ENCODE data around the gene MED1.
"Not testable (repeated sequence)": the region's sequence is repeated elsewhere in the genome, so short reads cannot be mapped to it uniquely, and the experiment has no call there.

The MED1 gene

DNA sequence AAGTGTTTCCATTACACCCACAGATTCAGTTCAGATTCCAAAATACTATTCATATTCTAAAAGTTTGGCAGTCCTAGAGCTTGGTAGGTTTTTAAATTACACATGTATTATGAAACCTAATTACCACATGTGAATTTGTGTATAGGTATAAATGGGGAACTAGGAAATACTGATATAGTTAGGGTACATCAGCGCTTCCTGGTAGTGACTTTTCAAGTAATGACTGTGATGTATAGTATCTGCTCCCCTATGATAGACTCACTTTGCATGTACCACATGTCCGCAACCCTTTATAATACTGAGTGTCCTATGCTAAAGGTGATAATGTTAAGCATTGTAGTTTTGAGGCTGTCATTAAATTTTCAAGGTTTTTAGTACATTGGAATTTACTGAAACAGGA, 33.1 kb upstream of the MED1 start:
- peaks cover 65% of the 10 kb centered on the region for H3K36me3 ChIP-seq
- DNase-seq, result no peak
- no peaks in the 10 kb centered on the region for H3K27me3 ChIP-seq (ENCODE audit: insufficient read depth, low read depth, severe bottlenecking)
- no peaks in the 10 kb centered on the region for H3K9me3 ChIP-seq (ENCODE audit: severe bottlenecking)
- TF ChIP-seq, protein P1, sequence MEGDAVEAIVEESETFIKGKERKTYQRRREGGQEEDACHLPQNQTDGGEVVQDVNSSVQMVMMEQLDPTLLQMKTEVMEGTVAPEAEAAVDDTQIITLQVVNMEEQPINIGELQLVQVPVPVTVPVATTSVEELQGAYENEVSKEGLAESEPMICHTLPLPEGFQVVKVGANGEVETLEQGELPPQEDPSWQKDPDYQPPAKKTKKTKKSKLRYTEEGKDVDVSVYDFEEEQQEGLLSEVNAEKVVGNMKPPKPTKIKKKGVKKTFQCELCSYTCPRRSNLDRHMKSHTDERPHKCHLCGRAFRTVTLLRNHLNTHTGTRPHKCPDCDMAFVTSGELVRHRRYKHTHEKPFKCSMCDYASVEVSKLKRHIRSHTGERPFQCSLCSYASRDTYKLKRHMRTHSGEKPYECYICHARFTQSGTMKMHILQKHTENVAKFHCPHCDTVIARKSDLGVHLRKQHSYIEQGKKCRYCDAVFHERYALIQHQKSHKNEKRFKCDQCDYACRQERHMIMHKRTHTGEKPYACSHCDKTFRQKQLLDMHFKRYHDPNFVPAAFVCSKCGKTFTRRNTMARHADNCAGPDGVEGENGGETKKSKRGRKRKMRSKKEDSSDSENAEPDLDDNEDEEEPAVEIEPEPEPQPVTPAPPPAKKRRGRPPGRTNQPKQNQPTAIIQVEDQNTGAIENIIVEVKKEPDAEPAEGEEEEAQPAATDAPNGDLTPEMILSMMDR (IDR thresholded peaks at IDR 0.05; ENCODE audit: low read depth, low read length), result no peak
- H3K27ac ChIP-seq, result no peak overlapping the region
- H3K4me3 ChIP-seq (ENCODE audit: low read depth, low read length), result no peak overlapping the region

DNA sequence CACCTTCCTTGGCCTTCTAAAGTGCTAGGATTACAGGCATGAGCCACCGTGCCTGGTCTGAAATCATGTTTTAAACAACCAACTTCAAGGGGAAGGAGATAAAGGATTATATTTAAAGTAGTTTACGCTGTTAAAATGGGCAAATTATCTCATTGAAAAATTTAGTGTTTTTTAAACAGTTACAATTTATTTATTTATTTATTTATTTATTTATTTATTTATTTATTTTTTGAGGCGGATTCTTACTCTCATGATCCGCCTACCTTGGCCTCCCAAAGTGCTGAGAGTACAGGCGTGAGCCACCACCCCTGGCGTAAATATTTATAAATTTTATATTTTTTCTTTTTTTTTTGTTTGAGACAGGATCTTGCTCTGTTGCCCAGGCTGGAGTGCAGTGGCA, 32.4 kb upstream of the MED1 start:
- DNase-seq, result no peak
- Histone ChIP-seq H3K27me3 (ENCODE audit: insufficient read depth, low read depth, severe bottlenecking) (no peaks in the 10 kb centered on the region), H3K27ac (no peak overlapping the region), H3K4me3 (ENCODE audit: low read depth, low read length) (no peak overlapping the region), H3K9me3 (ENCODE audit: severe bottlenecking) (no peaks in the 10 kb centered on the region), H3K36me3 (peaks cover 66% of the 10 kb centered on the region)
- TF ChIP-seq, protein P1 (IDR thresholded peaks at IDR 0.05; ENCODE audit: low read depth, low read length), result no peak

DNA sequence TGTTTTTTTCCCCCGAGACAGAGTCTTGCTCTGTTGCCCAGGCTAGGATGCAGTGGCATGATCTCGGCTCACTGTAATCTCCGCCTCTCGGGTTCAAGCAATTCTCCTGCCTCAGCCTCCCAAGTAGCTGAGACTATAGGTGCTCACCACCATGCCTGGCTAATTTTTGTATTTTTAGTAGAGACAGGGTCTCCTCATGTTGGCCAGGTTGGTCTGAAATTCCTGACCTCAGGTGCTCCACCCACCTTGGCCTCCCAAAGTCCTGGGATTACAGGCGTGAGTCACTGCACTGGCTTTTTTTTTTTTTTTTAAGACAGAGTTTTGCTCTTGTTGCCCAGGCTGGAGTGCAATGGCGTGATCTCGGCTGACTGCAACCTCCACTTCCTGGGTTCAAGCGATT, 28.6 kb upstream of the MED1 start:
- H3K36me3 ChIP-seq, result peaks cover 79% of the 10 kb centered on the region
- H3K9me3 ChIP-seq (ENCODE audit: severe bottlenecking); DNase-seq; H3K27ac ChIP-seq; H3K4me3 ChIP-seq (ENCODE audit: low read depth, low read length); H3K27me3 ChIP-seq (ENCODE audit: insufficient read depth, low read depth, severe bottlenecking): not testable (repeated sequence)

DNA sequence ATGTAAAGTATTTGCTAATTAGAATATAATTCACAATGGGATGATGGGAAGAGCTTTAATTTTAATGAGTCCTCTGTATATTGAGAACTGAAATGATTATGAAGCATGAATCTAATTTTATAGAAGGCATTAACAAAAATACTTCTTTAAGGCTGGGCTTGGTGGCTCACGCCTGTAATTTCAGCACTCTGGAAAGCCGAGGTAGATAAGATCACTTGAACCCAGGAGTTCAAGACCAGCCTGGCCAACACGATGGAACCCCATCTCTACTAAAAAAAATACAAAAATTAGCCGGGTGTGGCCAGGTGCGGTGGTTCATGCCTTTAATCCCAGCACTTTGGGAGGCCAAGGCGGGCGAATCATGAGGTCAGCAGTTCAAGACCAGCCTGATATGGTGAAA, 22.2 kb upstream of the MED1 start:
- DNase-seq, result no peak
- Histone ChIP-seq H3K27me3 (ENCODE audit: insufficient read depth, low read depth, severe bottlenecking) (no peaks in the 10 kb centered on the region), H3K4me3 (ENCODE audit: low read depth, low read length) (no peak overlapping the region), H3K9me3 (ENCODE audit: severe bottlenecking) (no peaks in the 10 kb centered on the region), H3K27ac (no peak overlapping the region), H3K36me3 (peaks cover 91% of the 10 kb centered on the region)
- TF ChIP-seq, protein P1 (IDR thresholded peaks at IDR 0.05; ENCODE audit: low read depth, low read length), result no peak

DNA sequence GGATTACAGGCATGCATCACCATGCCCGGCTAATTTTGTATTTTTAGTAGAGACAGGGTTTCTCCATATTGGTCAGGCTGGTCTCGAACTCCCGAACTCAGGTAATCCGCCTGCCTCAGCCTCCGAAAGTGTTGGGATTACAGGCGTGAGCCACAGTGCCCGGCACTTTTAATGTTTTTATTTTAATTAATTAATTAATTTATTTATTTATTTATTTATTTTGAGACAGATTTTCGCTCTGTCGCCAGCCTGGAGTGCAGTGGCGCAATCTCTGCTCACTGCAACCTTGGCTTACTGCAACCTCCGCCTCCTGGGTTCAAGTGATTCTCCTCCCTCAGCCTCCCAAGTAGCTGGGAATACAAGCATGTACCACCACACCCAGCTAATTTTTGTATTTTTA, 17.5 kb upstream of the MED1 start:
- not testable (repeated sequence) for H3K27me3 ChIP-seq (ENCODE audit: insufficient read depth, low read depth, severe bottlenecking); H3K4me3 ChIP-seq (ENCODE audit: low read depth, low read length); DNase-seq; H3K27ac ChIP-seq; H3K9me3 ChIP-seq (ENCODE audit: severe bottlenecking)
- H3K36me3 ChIP-seq, result peaks cover 87% of the 10 kb centered on the region

DNA sequence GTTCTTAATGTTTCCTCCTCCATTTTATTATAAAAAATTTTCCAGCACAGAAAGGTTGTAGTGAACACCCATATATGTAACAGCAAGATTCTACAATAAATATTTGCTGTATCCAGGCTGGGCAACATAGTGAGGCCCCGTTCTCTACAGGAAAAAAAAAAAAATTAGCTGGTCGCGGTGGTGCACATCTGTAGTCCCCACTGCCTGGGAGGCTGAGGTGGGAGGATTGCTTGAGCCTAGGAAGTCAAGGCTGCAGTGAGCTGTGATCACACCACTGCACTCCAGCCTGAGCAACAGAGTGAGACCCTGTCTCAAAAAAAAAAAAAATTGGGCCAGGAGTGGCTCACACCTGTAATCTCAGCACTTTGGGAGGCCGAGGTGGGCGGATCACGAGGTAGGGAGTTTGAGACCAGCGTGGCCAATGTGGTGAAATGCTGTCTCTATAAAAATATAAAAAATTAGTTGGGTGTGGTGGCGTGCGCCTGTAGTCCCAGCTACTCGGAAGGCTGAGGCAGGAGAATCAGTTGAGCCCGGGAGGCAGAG, 13.6 kb upstream of the MED1 start:
- peaks cover 57% of the 10 kb centered on the region for H3K36me3 ChIP-seq
- H3K9me3 ChIP-seq (ENCODE audit: severe bottlenecking); DNase-seq; H3K27ac ChIP-seq; H3K4me3 ChIP-seq (ENCODE audit: low read depth, low read length); H3K27me3 ChIP-seq (ENCODE audit: insufficient read depth, low read depth, severe bottlenecking): not testable (repeated sequence)

DNA sequence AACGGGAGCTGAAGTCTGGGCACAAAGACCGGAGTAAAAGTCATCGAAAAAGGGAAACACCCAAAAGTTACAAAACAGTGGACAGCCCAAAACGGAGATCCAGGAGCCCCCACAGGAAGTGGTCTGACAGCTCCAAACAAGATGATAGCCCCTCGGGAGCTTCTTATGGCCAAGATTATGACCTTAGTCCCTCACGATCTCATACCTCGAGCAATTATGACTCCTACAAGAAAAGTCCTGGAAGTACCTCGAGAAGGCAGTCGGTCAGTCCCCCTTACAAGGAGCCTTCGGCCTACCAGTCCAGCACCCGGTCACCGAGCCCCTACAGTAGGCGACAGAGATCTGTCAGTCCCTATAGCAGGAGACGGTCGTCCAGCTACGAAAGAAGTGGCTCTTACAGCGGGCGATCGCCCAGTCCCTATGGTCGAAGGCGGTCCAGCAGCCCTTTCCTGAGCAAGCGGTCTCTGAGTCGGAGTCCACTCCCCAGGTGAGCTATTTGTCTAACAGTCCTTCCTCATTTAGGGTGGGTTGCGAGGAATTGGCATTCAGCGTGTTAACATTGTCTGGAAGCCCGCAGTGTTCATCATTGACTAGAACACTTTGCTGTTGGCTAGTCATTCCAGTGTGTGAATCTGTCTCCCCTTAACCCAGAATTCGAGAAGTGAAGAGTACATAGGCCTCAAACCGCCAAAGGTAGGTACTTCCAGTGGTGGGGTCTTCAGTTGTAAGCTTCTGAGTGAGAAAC, 11.7 kb upstream of the MED1 start:
- TF ChIP-seq, protein P1 (IDR thresholded peaks at IDR 0.05; ENCODE audit: low read depth, low read length), result no peak
- peaks cover 38% of the 10 kb centered on the region for H3K36me3 ChIP-seq
- peaks cover 4% of the 10 kb centered on the region for H3K9me3 ChIP-seq (ENCODE audit: severe bottlenecking)
- DNase-seq, result no peak
- peak overlapping the region; percentile 93 for H3K4me3 ChIP-seq (ENCODE audit: low read depth, low read length)
- H3K27ac ChIP-seq, result peak overlapping the region; percentile 94; the same call in 1 of the 2 replicates
- no peaks in the 10 kb centered on the region for H3K27me3 ChIP-seq (ENCODE audit: insufficient read depth, low read depth, severe bottlenecking)

All from WERI-Rb-1 (cell line).